Measurements from ENCODE around the gene TSR1. TPM values are rescaled to one million over a fixed set of nuclear protein-coding genes. Genes with fewer than 3 reads are reported as not detected.

TSR1 gene
- total RNA-seq, 4 donors from 2014 or later = 25.0 to 58.3 (median 46.5) TPM

DNA sequence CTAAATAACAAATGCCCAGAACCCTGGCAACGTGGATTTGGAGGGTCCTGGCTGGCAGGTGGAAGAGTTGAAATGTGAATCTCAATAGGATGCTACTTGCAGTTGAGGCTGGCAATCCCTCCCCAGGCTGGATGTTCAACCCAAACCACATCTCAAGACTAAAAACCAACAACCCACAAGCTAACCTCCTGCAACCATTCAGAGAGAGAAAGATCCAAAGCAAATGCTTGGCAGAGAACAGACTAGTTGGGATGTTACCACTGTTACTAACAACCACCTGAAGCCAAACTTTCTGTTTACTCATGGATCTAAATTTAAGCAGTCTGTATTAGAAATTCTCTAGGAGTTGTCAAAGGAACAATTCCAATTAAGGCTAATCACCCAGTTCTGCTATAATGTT lies 60.5 kb downstream of the TSR1 start:
- H3K36me3 ChIP-seq = peaks cover 0 to 75% of the 10 kb centered on the region in 2 donors
- no peak for ATAC-seq

DNA sequence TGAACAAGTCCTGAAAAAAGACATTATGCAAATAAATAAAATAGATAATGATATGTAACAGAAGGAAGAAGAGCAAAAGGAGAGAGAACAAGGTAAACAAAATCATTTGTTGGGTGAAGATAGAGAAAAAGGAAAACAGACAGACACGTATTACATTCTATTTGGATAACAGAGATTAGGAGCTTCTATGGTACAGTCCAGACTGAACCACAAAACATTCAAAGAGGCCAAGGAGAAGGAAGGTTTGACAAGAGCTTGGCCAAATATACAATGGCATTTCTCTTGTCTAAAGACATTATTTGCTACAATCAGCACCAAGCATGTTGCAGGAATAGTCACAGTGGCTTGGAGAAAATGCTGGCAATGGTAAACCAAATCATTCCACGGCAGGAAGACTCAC lies 61.8 kb downstream of the TSR1 start:
- 69 to 70% methylated on average over 2 of the region's 2 CpGs for WGBS, 2 donors (ENCODE audit: low coverage in 1 of 2)
- TF ChIP-seq POLR2A (IDR thresholded peaks at IDR 0.05) (no peak), EP300 (IDR thresholded peaks at IDR 0.05) (no peak), POLR2AphosphoS5 (IDR thresholded peaks at IDR 0.05) (no peak)
- TF ChIP-seq, protein P1, sequence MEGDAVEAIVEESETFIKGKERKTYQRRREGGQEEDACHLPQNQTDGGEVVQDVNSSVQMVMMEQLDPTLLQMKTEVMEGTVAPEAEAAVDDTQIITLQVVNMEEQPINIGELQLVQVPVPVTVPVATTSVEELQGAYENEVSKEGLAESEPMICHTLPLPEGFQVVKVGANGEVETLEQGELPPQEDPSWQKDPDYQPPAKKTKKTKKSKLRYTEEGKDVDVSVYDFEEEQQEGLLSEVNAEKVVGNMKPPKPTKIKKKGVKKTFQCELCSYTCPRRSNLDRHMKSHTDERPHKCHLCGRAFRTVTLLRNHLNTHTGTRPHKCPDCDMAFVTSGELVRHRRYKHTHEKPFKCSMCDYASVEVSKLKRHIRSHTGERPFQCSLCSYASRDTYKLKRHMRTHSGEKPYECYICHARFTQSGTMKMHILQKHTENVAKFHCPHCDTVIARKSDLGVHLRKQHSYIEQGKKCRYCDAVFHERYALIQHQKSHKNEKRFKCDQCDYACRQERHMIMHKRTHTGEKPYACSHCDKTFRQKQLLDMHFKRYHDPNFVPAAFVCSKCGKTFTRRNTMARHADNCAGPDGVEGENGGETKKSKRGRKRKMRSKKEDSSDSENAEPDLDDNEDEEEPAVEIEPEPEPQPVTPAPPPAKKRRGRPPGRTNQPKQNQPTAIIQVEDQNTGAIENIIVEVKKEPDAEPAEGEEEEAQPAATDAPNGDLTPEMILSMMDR (IDR thresholded peaks at IDR 0.05) = no peak
- Histone ChIP-seq H3K9me3 (no peaks in the 10 kb centered on the region), H3K4me3 (no peak overlapping the region), H3K36me3 (peaks cover 0 to 75% of the 10 kb centered on the region in 2 donors), H3K27me3 (no peaks in the 10 kb centered on the region), H3K4me1 (peaks cover 0 to 15% (median 0%) of the 10 kb centered on the region in 3 donors), H3K27ac (no peak overlapping the region)
- ATAC-seq = no peak

More for the DNA sequence above, 60.5 kb downstream of the TSR1 start:
- H3K4me3 ChIP-seq = no peak overlapping the region
- H3K4me1 ChIP-seq = peaks cover 0 to 15% (median 0%) of the 10 kb centered on the region in 3 donors
- TF ChIP-seq POLR2AphosphoS5 (IDR thresholded peaks at IDR 0.05) (no peak), POLR2A (IDR thresholded peaks at IDR 0.05) (no peak), EP300 (IDR thresholded peaks at IDR 0.05) (no peak)
- TF ChIP-seq, protein P1 (IDR thresholded peaks at IDR 0.05) = no peak
- no peaks in the 10 kb centered on the region for H3K27me3 ChIP-seq
- no peaks in the 10 kb centered on the region for H3K9me3 ChIP-seq
- WGBS, 2 donors (ENCODE audit: low coverage in 1 of 2) = 14 to 80% methylated on average over 1 of the region's 1 CpG
- H3K27ac ChIP-seq = peak overlapping the region in 3 of 4 donors; percentile 27 to 43 (median 42)

Small RNA genes lying within 50 kb of the gene (small RNA-seq; reads per million reads assigned to genes)
- gene AC006435.3 (0 reads per million in 4 donors), gene SNORD91A (1,531 to 2,279 (median 1,675) reads per million in 4 donors), gene SNORD91B (489 to 715 (median 571) reads per million in 4 donors)

Other genes starting within 250 kb of the TSR1 start
- gene SMG6, start 32.7 kb downstream of the TSR1 start, total RNA-seq = 10 to 100 TPM; 27.2 to 75.5 (median 43.9) TPM
- 10 to 100 TPM; 13.7 to 38.8 (median 16.9) TPM for gene SRR, start 32.5 kb downstream of the TSR1 start, total RNA-seq
- 10 to 100 TPM; 32.9 to 58.6 (median 47.4) TPM for gene SGSM2, start 1.0 kb upstream of the TSR1 start, total RNA-seq
- gene MNT, start 64.6 kb upstream of the TSR1 start, total RNA-seq = 10 to 100 TPM; 11.8 to 12.7 (median 12.3) TPM
- 10 to 100 TPM; 30.7 to 68.0 (median 58.7) TPM for gene METTL16, start 175.4 kb upstream of the TSR1 start, total RNA-seq